ENCODE results near the gene P2RY12. TPM values are rescaled to one million over a fixed set of nuclear protein-coding genes. Genes with fewer than 3 reads are reported as not detected.

P2RY12 gene
- total and polyA plus RNA-seq, 2 donors (not counting 3 experiments of a cell fraction or from before 2014, with no cell fraction given), result not detected

- dilution Hi-C loops (cut with MboI; ENCODE audit: extremely low pct_ligation_motif_present, low sequenced_read_pairs), result no loop called here
- Histone ChIP-seq H2AFZ (ENCODE audit: low read depth, low read length) (no peak overlapping the region), H3K9ac (replicated peaks; ENCODE audit: extremely low read depth, insufficient read depth, low read length) (no peak overlapping the region), H4K20me1 (replicated peaks; ENCODE audit: control insufficient read depth, extremely low read depth, insufficient read depth, low read length) (no peaks in the 10 kb centered on the region), H3K9me1 (replicated peaks; ENCODE audit: control insufficient read depth, extremely low read depth, insufficient read depth, low read length) (no peaks in the 10 kb centered on the region), H3K4me1 (ENCODE audit: control insufficient read depth, extremely low read depth, insufficient read depth, low read length) (no peaks in the 10 kb centered on the region), H3K36me3 (ENCODE audit: control insufficient read depth in 2 of 2, extremely low read depth in 1 of 2, insufficient read depth in 2 of 2, low read length in 2 of 2) (no peaks in the 10 kb centered on the region), H3K9me3 (replicated peaks; ENCODE audit: control insufficient read depth, insufficient read depth, low read length) (no peaks in the 10 kb centered on the region), H3K4me3 (replicated peaks in 1 of 3; ENCODE audit: insufficient read depth in 1 of 3, low read depth in 1 of 3, low read length in 3 of 3) (no peak overlapping the region), H3K27me3 (ENCODE audit: control insufficient read depth in 2 of 2, insufficient read depth in 2 of 2, low read length in 2 of 2) (no peaks in the 10 kb centered on the region), H3K4me2 (ENCODE audit: insufficient read depth, low read length) (no peak overlapping the region), H3K79me2 (ENCODE audit: control insufficient read depth, insufficient read depth, low read length) (no peaks in the 10 kb centered on the region), H3K27ac (ENCODE audit: insufficient read depth, low read depth, low read length) (no peak overlapping the region)
- ChIA-PET POLR2A (no interaction called here), CTCF (no interaction called here)
- DNase-seq (ENCODE audit: low read depth, low spot score) (no peak), FAIRE-seq (no peak)
- no peak for TF ChIP-seq POLR2A (IDR thresholded peaks at IDR 0.05; ENCODE audit: low read depth, low read length)
- TF ChIP-seq FOS (IDR thresholded peaks at IDR 0.05; ENCODE audit: borderline replicate concordance, insufficient read depth, low read length), result no peak
- TF ChIP-seq POLR2AphosphoS5 (IDR thresholded peaks at IDR 0.05; ENCODE audit: insufficient read depth, low read depth, low read length), result no peak
- TF ChIP-seq JUN (IDR thresholded peaks at IDR 0.05; ENCODE audit: borderline replicate concordance, insufficient read depth, insufficient read length, low read depth), result no peak
- TF ChIP-seq CTCF (IDR thresholded peaks at IDR 0.05; ENCODE audit: extremely low read depth in 1 of 2, insufficient read depth in 1 of 2, low read depth in 1 of 2, low read length in 2 of 2), result no peak
- TF ChIP-seq GATA2 (IDR thresholded peaks at IDR 0.05; ENCODE audit: insufficient read depth, insufficient read length, low read depth, low read length), result no peak
- TF ChIP-seq MYC (IDR thresholded peaks at IDR 0.05; ENCODE audit: low read depth, low read length), result no peak
- TF ChIP-seq EZH2 (IDR thresholded peaks at IDR 0.05; ENCODE audit: borderline replicate concordance, low read depth, low read length, severe bottlenecking), result no peak
- TF ChIP-seq MAX (IDR thresholded peaks at IDR 0.05; ENCODE audit: insufficient read depth, insufficient read length), result no peak
- intact Hi-C loops (cut with micrococcal nuclease), result no loop called here
- no TSS peak for BruUV-seq (replicated peaks)
These were observed 54.2 kb downstream of the P2RY12 start for GRCh38 chr3:151330379-151330778.
